ENCODE measurements around the gene FXYD1. TPM values are rescaled to one million over a fixed set of nuclear protein-coding genes. Genes with fewer than 3 reads are reported as not detected.

FXYD1 gene
- total and polyA plus RNA-seq, 2 donors (not counting 3 experiments of a cell fraction or from before 2014, with no cell fraction given), result not detected

GRCh38 chr19:35110974-35111373, 27.6 kb upstream of the FXYD1 start:
- TF ChIP-seq, protein P1, sequence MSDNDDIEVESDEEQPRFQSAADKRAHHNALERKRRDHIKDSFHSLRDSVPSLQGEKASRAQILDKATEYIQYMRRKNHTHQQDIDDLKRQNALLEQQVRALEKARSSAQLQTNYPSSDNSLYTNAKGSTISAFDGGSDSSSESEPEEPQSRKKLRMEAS (IDR thresholded peaks at IDR 0.05; ENCODE audit: insufficient read depth, insufficient read length), result no peak
- TF ChIP-seq FOS (IDR thresholded peaks at IDR 0.05; ENCODE audit: borderline replicate concordance, insufficient read depth, low read length), result no peak
- no peak for TF ChIP-seq POLR2AphosphoS5 (IDR thresholded peaks at IDR 0.05; ENCODE audit: insufficient read depth, low read depth, low read length)
- no peak for TF ChIP-seq POLR2A (IDR thresholded peaks at IDR 0.05; ENCODE audit: low read depth, low read length)
- TF ChIP-seq CTCF (IDR thresholded peaks at IDR 0.05; ENCODE audit: extremely low read depth in 1 of 2, insufficient read depth in 1 of 2, low read depth in 1 of 2, low read length in 2 of 2), result no peak
- no peak for TF ChIP-seq GATA2 (IDR thresholded peaks at IDR 0.05; ENCODE audit: insufficient read depth, insufficient read length, low read depth, low read length)
- TF ChIP-seq EZH2 (IDR thresholded peaks at IDR 0.05; ENCODE audit: borderline replicate concordance, low read depth, low read length, severe bottlenecking), result no peak
- TF ChIP-seq MYC (IDR thresholded peaks at IDR 0.05; ENCODE audit: low read depth, low read length), result no peak
- TF ChIP-seq JUN (IDR thresholded peaks at IDR 0.05; ENCODE audit: borderline replicate concordance, insufficient read depth, insufficient read length, low read depth), result no peak
- no peak for DNase-seq (ENCODE audit: low read depth, low spot score)
- no TSS peak for BruUV-seq (replicated peaks)
- Histone ChIP-seq H3K4me1 (ENCODE audit: control insufficient read depth, extremely low read depth, insufficient read depth, low read length) (no peaks in the 10 kb centered on the region), H3K36me3 (ENCODE audit: control insufficient read depth in 2 of 2, extremely low read depth in 1 of 2, insufficient read depth in 2 of 2, low read length in 2 of 2) (no peaks in the 10 kb centered on the region), H3K9ac (replicated peaks; ENCODE audit: extremely low read depth, insufficient read depth, low read length) (no peak overlapping the region), H2AFZ (ENCODE audit: low read depth, low read length) (no peak overlapping the region), H3K27ac (ENCODE audit: insufficient read depth, low read depth, low read length) (no peak overlapping the region), H3K27me3 (ENCODE audit: control insufficient read depth in 2 of 2, insufficient read depth in 2 of 2, low read length in 2 of 2) (no peaks in the 10 kb centered on the region), H3K4me3 (replicated peaks in 1 of 3; ENCODE audit: insufficient read depth in 1 of 3, low read depth in 1 of 3, low read length in 3 of 3) (no peak overlapping the region), H3K4me2 (ENCODE audit: insufficient read depth, low read length) (no peak overlapping the region), H3K9me1 (replicated peaks; ENCODE audit: control insufficient read depth, extremely low read depth, insufficient read depth, low read length) (no peaks in the 10 kb centered on the region), H3K9me3 (replicated peaks; ENCODE audit: control insufficient read depth, insufficient read depth, low read length) (no peaks in the 10 kb centered on the region), H3K79me2 (ENCODE audit: control insufficient read depth, insufficient read depth, low read length) (no peaks in the 10 kb centered on the region), H4K20me1 (replicated peaks; ENCODE audit: control insufficient read depth, extremely low read depth, insufficient read depth, low read length) (no peaks in the 10 kb centered on the region)
- FAIRE-seq, result no peak
- ChIA-PET POLR2A (no interaction called here), CTCF (interaction anchor here (1.5 to 3.2 kb wide), 4 partner anchors 13 to 67 kb away, joined by 4 to 17 read pairs (median 5); partner anchors contain the start of gene LGI4)
- intact Hi-C loops (cut with micrococcal nuclease) (no loop called here), dilution Hi-C loops (cut with MboI; ENCODE audit: extremely low pct_ligation_motif_present, low sequenced_read_pairs) (no loop called here)
